GM23248 (cell line): ENCODE results near the gene LMO1.

ENCODE experiments used
- EZH2 ChIP-seq: fragments of 200-600 bp; sonication (generic); IDR thresholded peaks from 2 replicates; pipeline ENCODE4 v1.6.1; 2018; ENCODE audit warnings: antibody characterized with exemption, mild to moderate bottlenecking; ENCODE audit not compliant: insufficient read depth, poor library complexity, severe bottlenecking
- EZH2phosphoT487 ChIP-seq: fragments of 200-600 bp; sonication (generic); IDR thresholded peaks from 2 replicates; pipeline ENCODE4 v1.6.1; 2018; ENCODE audit warnings: antibody characterized with exemption, moderate library complexity, mild to moderate bottlenecking, low read depth; ENCODE audit not compliant: insufficient read depth

DNA sequence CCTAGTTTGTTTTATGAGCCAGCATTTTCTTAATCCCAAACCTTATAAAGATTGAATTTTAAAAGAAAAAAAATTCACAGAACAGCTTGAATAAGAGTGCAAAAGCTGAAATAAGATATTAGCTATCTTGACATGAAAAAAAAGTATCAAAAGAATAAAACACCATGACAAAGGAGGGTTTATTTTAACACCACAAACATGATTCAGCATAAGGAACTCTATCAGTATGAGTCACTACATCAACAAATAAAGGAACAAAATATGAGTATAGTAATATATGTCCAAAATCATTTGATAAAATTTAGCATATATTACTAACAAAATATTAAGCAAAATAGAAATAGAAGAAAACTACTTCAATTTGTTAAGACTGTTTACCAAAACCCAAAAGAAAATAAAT is 9.6 kb upstream of the LMO1 start:
- TF ChIP-seq EZH2phosphoT487 = no peak
- no peak for TF ChIP-seq EZH2
